HepG2 (cell line): ENCODE data around the gene RANBP3. TPM values are rescaled to one million over a fixed set of nuclear protein-coding genes. Genes with fewer than 3 reads are reported as not detected.

Experiments
- CHD4 ChIP-seq: fragments of 200-600 bp; sonication (generic); IDR thresholded peaks from 2 replicates; pipeline ENCODE4 v1.7.0; 2017; ENCODE audit warnings: mild to moderate bottlenecking, low read length, borderline replicate concordance
- CREB3 ChIP-seq: sonication (generic); formaldehyde crosslinking; IDR thresholded peaks from 2 replicates; pipeline ENCODE4 v1.5.0; 2020; ENCODE audit warnings: missing genetic modification reagents
- DMAP1 ChIP-seq: IDR thresholded peaks from 2 replicates; pipeline ENCODE4 v1.6.1; 2016
- DZIP1 ChIP-seq: sonication (generic); formaldehyde crosslinking; IDR thresholded peaks from 2 replicates; pipeline ENCODE4 v1.5.0; 2020; ENCODE audit warnings: mild to moderate bottlenecking, missing genetic modification reagents
- GABPA ChIP-seq, 2 experiments: IDR thresholded peaks; 2 replicates each; pipeline ENCODE4 v1.6.1; 2011 to 2016; ENCODE audit warnings: low read depth in 2 of 2, low read length in 1 of 2, missing biosample characterization in 1 of 2, missing genetic modification characterization in 1 of 2
- HMGA1 ChIP-seq: sonication (generic); formaldehyde crosslinking; conservative IDR thresholded peaks from 2 replicates; pipeline ENCODE4 v1.4.0; 2020; ENCODE audit warnings: missing genetic modification reagents
- IKZF1 ChIP-seq: fragments of 450-650 bp; IDR thresholded peaks from 2 replicates; pipeline ENCODE4 v1.7.1; 2016
- NRL ChIP-seq: sonication (generic); formaldehyde crosslinking; IDR thresholded peaks from 2 replicates; pipeline ENCODE4 v1.5.0; 2020; ENCODE audit warnings: missing genetic modification reagents, mild to moderate bottlenecking, moderate library complexity, borderline replicate concordance
- PLSCR1 ChIP-seq: sonication (generic); formaldehyde crosslinking; IDR thresholded peaks from 2 replicates; pipeline ENCODE4 v1.5.0; 2020; ENCODE audit warnings: missing genetic modification reagents, mild to moderate bottlenecking, borderline replicate concordance
- SRY ChIP-seq: sonication (generic); formaldehyde crosslinking; IDR thresholded peaks from 2 replicates; pipeline ENCODE4 v1.8.0; 2022; ENCODE audit warnings: mild to moderate bottlenecking, missing genetic modification reagents
- ZNF205 ChIP-seq: IDR thresholded peaks from 2 replicates; pipeline ENCODE4 v1.6.1; 2018; ENCODE audit warnings: missing biosample characterization, missing genetic modification reagents
- ZNF326 ChIP-seq: sonication (generic); formaldehyde crosslinking; IDR thresholded peaks from 2 replicates; pipeline ENCODE4 v1.4.0; 2020; ENCODE audit warnings: missing genetic modification reagents, borderline replicate concordance
- ZNF557 ChIP-seq: sonication (generic); formaldehyde crosslinking; IDR thresholded peaks from 2 replicates; pipeline ENCODE4 v1.4.0; 2020; ENCODE audit warnings: missing genetic modification reagents
- ZNF780A ChIP-seq: sonication (generic); formaldehyde crosslinking; IDR thresholded peaks from 2 replicates; pipeline ENCODE4 v1.8.0; 2022; ENCODE audit warnings: mild to moderate bottlenecking, missing genetic modification reagents, moderate library complexity
- ZSCAN30 ChIP-seq: sonication (generic); formaldehyde crosslinking; IDR thresholded peaks from 2 replicates; pipeline ENCODE4 v1.5.0; 2020; ENCODE audit warnings: mild to moderate bottlenecking, missing genetic modification reagents
- polyA plus RNA-seq, 8 experiments: library from polyadenylated mRNA; depleted of rRNA in 3 of 8; stranded (reverse) in 7 of 8; unstranded in 1 of 8; fragments of >200 nt; fragmentation: Illumina TruSeq in 4 of 8; extraction: Trizol in 4 of 8; gene quantifications; 2 replicates each; pipeline versions ENCODE4 v1.2.1 to v1.2.3, GENCODE V29; 2011 to 2016; ENCODE audit warnings: low read depth in 4 of 8, missing spikeins in 1 of 8, mixed read lengths in 1 of 8; ENCODE audit not compliant: insufficient read depth in 1 of 8
- total RNA-seq, 5 experiments: library from RNA; depleted of rRNA; stranded (reverse); fragments of >200 nt; fragmentation: Illumina TruSeq; extraction: Trizol; gene quantifications; 2 replicates each; pipeline ENCODE4 v1.2.3, GENCODE V29; 2016; ENCODE audit warnings: low read depth in 1 of 5
- TF ChIP-seq, protein P1 (sequence below): IDR thresholded peaks from 2 replicates; pipeline ENCODE4 v1.6.1; 2012; ENCODE audit warnings: inconsistent platforms

The RANBP3 gene
- total and polyA plus RNA-seq, 2 of the 13 experiments (the other 11 are each of a cell fraction or from before 2014, with no cell fraction given), result 39.5 to 149 TPM

DNA sequence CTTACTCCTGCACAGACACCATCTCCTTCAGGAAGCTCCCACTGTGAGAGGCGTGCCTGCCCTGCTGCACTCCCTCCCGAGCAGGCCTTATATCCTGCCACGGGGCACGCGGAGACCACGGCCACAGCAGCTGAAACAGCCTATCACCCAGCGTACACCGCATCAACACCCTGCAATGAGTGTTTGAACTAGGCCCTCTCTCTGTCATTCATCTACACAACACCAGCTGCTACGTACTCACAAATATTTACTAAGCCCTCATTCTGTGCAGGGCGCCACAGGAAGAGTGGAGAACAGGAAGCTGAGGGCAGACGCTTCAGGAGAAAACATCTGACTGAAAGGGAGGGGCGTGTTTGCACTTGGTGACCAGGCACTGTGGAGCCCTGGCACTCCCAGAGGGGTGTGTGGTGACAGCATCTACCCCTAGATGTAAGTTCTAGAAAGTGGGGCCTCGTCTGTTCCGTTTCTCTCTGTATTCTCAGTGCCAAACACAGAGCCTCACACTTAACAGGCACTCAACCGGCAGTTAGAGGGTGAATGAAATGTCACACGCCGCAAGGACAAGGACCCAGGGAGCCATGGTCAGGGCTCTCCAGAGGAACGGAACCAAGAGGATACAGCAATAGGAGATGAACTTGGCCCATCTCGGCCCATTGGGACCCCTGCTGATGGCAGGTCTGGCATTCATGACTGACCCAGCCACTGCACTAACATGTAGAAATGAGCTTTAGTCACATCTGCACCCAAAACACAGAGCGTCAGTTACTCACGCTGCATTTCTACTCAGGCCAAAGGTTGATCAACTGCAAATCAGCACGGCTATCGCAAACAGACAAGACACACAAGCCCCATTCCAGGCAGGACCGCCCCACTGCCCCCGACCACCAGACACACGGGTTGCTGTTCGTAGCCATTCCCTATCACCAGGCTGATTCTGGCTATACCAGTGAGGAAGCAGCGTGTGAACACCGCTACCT lies 15.7 kb downstream of the RANBP3 start (continued):
- TF ChIP-seq NRL (CRISPR knock-in tag) (no peak), SRY (peak; percentile 60), IKZF1 (no peak), ZNF205 (CRISPR knock-in tag) (peak; percentile 95), ZNF326 (no peak), HMGA1 (CRISPR knock-in tag) (no peak), CHD4 (peak; percentile 93), ZNF557 (CRISPR knock-in tag) (0 out of 2 replicates have a peak, but pooled peaks have one; percentile 32), GABPA (IDR thresholded peaks at IDR 0.05; ENCODE audit: low read depth, low read length) (no peak; the same call in 1 of the 2 replicates), GABPA (CRISPR knock-in tag; IDR thresholded peaks at IDR 0.05; ENCODE audit: low read depth) (peak; percentile 83), PLSCR1 (CRISPR knock-in tag) (no peak), ZNF780A (CRISPR knock-in tag) (peak; percentile 73; the same call in 1 of the 2 replicates), ZSCAN30 (CRISPR knock-in tag) (0 out of 2 replicates have a peak, but pooled peaks have one; percentile 12), CREB3 (CRISPR knock-in tag) (0 out of 2 replicates have a peak, but pooled peaks have one; percentile 29), DMAP1 (peak; percentile 83), DZIP1 (CRISPR knock-in tag) (no peak)
- TF ChIP-seq, protein P1, sequence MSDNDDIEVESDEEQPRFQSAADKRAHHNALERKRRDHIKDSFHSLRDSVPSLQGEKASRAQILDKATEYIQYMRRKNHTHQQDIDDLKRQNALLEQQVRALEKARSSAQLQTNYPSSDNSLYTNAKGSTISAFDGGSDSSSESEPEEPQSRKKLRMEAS, result peak; percentile 96
